ENCODE data around the gene DDAH2. TPM values are rescaled to one million over a fixed set of nuclear protein-coding genes. Genes with fewer than 3 reads are reported as not detected.

DDAH2 gene
- polyA plus RNA-seq, 3 donors: 189 to 234 (median 211) TPM

Other genes with a start within 250 kb of the DDAH2 start
- gene MICB, start 231.2 kb downstream of the DDAH2 start, polyA plus RNA-seq (ENCODE audit: insufficient read length in 3 of 3): 1 to 10 TPM; 1.4 to 1.9 (median 1.4) TPM
- gene MCCD1, start 200.3 kb downstream of the DDAH2 start, polyA plus RNA-seq (ENCODE audit: insufficient read length in 3 of 3): 10 to 100 TPM; 19.5 to 24.1 (median 21.9) TPM
- 100 to 1,000 TPM; 563 to 680 (median 632) TPM for gene DDX39B, start 187.3 kb downstream of the DDAH2 start, polyA plus RNA-seq (ENCODE audit: insufficient read length in 3 of 3)
- 10 to 100 TPM in 1 of 3 donors, 1 to 10 TPM in 2; 6.5 to 11.3 (median 7.5) TPM for gene ATP6V1G2, start 182.7 kb downstream of the DDAH2 start, polyA plus RNA-seq (ENCODE audit: insufficient read length in 3 of 3)
- gene NFKBIL1, start 181.7 kb downstream of the DDAH2 start, polyA plus RNA-seq (ENCODE audit: insufficient read length in 3 of 3): 10 to 100 TPM; 22.1 to 30.3 (median 26.5) TPM
- gene LTA, start 157.0 kb downstream of the DDAH2 start, polyA plus RNA-seq (ENCODE audit: insufficient read length in 3 of 3): under 1 TPM; 0.27 to 0.42 (median 0.30) TPM
- gene TNF, start 153.7 kb downstream of the DDAH2 start, polyA plus RNA-seq (ENCODE audit: insufficient read length in 3 of 3): under 1 TPM in 1 of 3 donors, not detected in 2; 0.19 TPM
- gene LTB, start 146.9 kb downstream of the DDAH2 start, polyA plus RNA-seq (ENCODE audit: insufficient read length in 3 of 3): 1 to 10 TPM; 1.8 to 2.7 (median 2.0) TPM
- 1 to 10 TPM; 5.0 to 6.7 (median 5.1) TPM for gene LST1, start 143.0 kb downstream of the DDAH2 start, polyA plus RNA-seq (ENCODE audit: insufficient read length in 3 of 3)
- gene NCR3, start 136.3 kb downstream of the DDAH2 start, polyA plus RNA-seq (ENCODE audit: insufficient read length in 3 of 3): under 1 TPM in 1 of 3 donors, not detected in 2; 0.43 TPM
- gene AIF1, start 114.1 kb downstream of the DDAH2 start, polyA plus RNA-seq (ENCODE audit: insufficient read length in 3 of 3): 10 to 100 TPM; 66.1 to 77.7 (median 74.7) TPM
- gene PRRC2A, start 108.6 kb downstream of the DDAH2 start, polyA plus RNA-seq (ENCODE audit: insufficient read length in 3 of 3): 100 to 1,000 TPM; 209 to 221 (median 210) TPM
- gene BAG6, start 76.6 kb downstream of the DDAH2 start, polyA plus RNA-seq (ENCODE audit: insufficient read length in 3 of 3): 100 to 1,000 TPM; 245 to 281 (median 259) TPM
- gene APOM, start 73.4 kb downstream of the DDAH2 start, polyA plus RNA-seq (ENCODE audit: insufficient read length in 3 of 3): 100 to 1,000 TPM; 109 to 116 (median 110) TPM
- 10 to 100 TPM; 19.6 to 24.4 (median 20.5) TPM for gene C6orf47, start 68.5 kb downstream of the DDAH2 start, polyA plus RNA-seq (ENCODE audit: insufficient read length in 3 of 3)
- 10 to 100 TPM; 26.2 to 33.9 (median 33.8) TPM for gene GPANK1, start 64.3 kb downstream of the DDAH2 start, polyA plus RNA-seq (ENCODE audit: insufficient read length in 3 of 3)
- 100 to 1,000 TPM; 227 to 252 (median 236) TPM for gene CSNK2B, start 63.2 kb downstream of the DDAH2 start, polyA plus RNA-seq (ENCODE audit: insufficient read length in 3 of 3)
- 10 to 100 TPM; 19.0 to 38.1 (median 35.1) TPM for gene LY6G5B, start 59.3 kb downstream of the DDAH2 start, polyA plus RNA-seq (ENCODE audit: insufficient read length in 3 of 3)
- gene LY6G5C, start 48.2 kb downstream of the DDAH2 start, polyA plus RNA-seq (ENCODE audit: insufficient read length in 3 of 3): 1 to 10 TPM; 2.6 to 4.3 (median 3.6) TPM
- 10 to 100 TPM; 63.2 to 68.7 (median 63.5) TPM for gene ABHD16A, start 26.0 kb downstream of the DDAH2 start, polyA plus RNA-seq (ENCODE audit: insufficient read length in 3 of 3)
- gene LY6G6F, start 22.4 kb downstream of the DDAH2 start, polyA plus RNA-seq (ENCODE audit: insufficient read length in 3 of 3): 1 to 10 TPM in 2 of 3 donors, under 1 TPM in 1; 0.43 to 1.0 (median 1.0) TPM
- not detected for gene LY6G6D, start 14.0 kb downstream of the DDAH2 start, polyA plus RNA-seq (ENCODE audit: insufficient read length in 3 of 3)
- gene LY6G6C, start 7.6 kb downstream of the DDAH2 start, polyA plus RNA-seq (ENCODE audit: insufficient read length in 3 of 3): under 1 TPM; 0.28 to 0.89 (median 0.69) TPM
- 1 to 10 TPM; 1.5 to 1.9 (median 1.7) TPM for gene MPIG6B, start 5.9 kb downstream of the DDAH2 start, polyA plus RNA-seq (ENCODE audit: insufficient read length in 3 of 3)
- gene CLIC1, start 7.2 kb upstream of the DDAH2 start, polyA plus RNA-seq (ENCODE audit: insufficient read length in 3 of 3): 100 to 1,000 TPM; 280 to 320 (median 296) TPM
- 10 to 100 TPM; 18.1 to 54.6 (median 52.1) TPM for gene MSH5, start 10.7 kb upstream of the DDAH2 start, polyA plus RNA-seq (ENCODE audit: insufficient read length in 3 of 3)
- 10 to 100 TPM in 2 of 3 donors, 1 to 10 TPM in 1; 5.6 to 13.8 (median 10.7) TPM for gene SAPCD1, start 33.4 kb upstream of the DDAH2 start, polyA plus RNA-seq (ENCODE audit: insufficient read length in 3 of 3)
- gene VWA7, start 48.0 kb upstream of the DDAH2 start, polyA plus RNA-seq (ENCODE audit: insufficient read length in 3 of 3): 10 to 100 TPM in 2 of 3 donors, 1 to 10 TPM in 1; 8.8 to 14.0 (median 13.1) TPM
- 10 to 100 TPM; 60.0 to 71.2 (median 65.2) TPM for gene VARS1, start 66.5 kb upstream of the DDAH2 start, polyA plus RNA-seq (ENCODE audit: insufficient read length in 3 of 3)
- 10 to 100 TPM; 79.4 to 84.0 (median 81.1) TPM for gene LSM2, start 77.7 kb upstream of the DDAH2 start, polyA plus RNA-seq (ENCODE audit: insufficient read length in 3 of 3)
- gene HSPA1L, start 86.0 kb upstream of the DDAH2 start, polyA plus RNA-seq (ENCODE audit: insufficient read length in 3 of 3): 1 to 10 TPM; 3.7 to 4.6 (median 3.8) TPM
- 100 to 1,000 TPM; 104 to 122 (median 112) TPM for gene HSPA1A, start 86.2 kb upstream of the DDAH2 start, polyA plus RNA-seq (ENCODE audit: insufficient read length in 3 of 3)
- gene HSPA1B, start 98.4 kb upstream of the DDAH2 start, polyA plus RNA-seq (ENCODE audit: insufficient read length in 3 of 3): 100 to 1,000 TPM; 125 to 178 (median 158) TPM
- 10 to 100 TPM; 78.1 to 85.5 (median 82.5) TPM for gene NEU1, start 133.5 kb upstream of the DDAH2 start, polyA plus RNA-seq (ENCODE audit: insufficient read length in 3 of 3)
- 10 to 100 TPM; 35.1 to 68.8 (median 66.9) TPM for gene SLC44A4, start 149.7 kb upstream of the DDAH2 start, polyA plus RNA-seq (ENCODE audit: insufficient read length in 3 of 3)
- gene EHMT2, start 168.4 kb upstream of the DDAH2 start, polyA plus RNA-seq (ENCODE audit: insufficient read length in 3 of 3): 100 to 1,000 TPM in 1 of 3 donors, 10 to 100 TPM in 2; 92.0 to 100 (median 98.1) TPM
- gene ZBTB12, start 172.8 kb upstream of the DDAH2 start, polyA plus RNA-seq (ENCODE audit: insufficient read length in 3 of 3): 10 to 100 TPM; 27.7 to 35.2 (median 29.6) TPM
- 1 to 10 TPM; 3.3 to 4.8 (median 4.5) TPM for gene C2, start 198.4 kb upstream of the DDAH2 start, polyA plus RNA-seq (ENCODE audit: insufficient read length in 3 of 3)
- 1 to 10 TPM; 4.3 to 8.4 (median 6.5) TPM for gene CFB, start 216.8 kb upstream of the DDAH2 start, polyA plus RNA-seq (ENCODE audit: insufficient read length in 3 of 3)
- gene NELFE, start 229.7 kb upstream of the DDAH2 start, polyA plus RNA-seq (ENCODE audit: insufficient read length in 3 of 3): 100 to 1,000 TPM in 1 of 3 donors, 10 to 100 TPM in 2; 95.7 to 107 (median 95.8) TPM
- 10 to 100 TPM; 49.2 to 54.8 (median 50.5) TPM for gene SKIC2, start 229.9 kb upstream of the DDAH2 start, polyA plus RNA-seq (ENCODE audit: insufficient read length in 3 of 3)
- 10 to 100 TPM; 33.8 to 37.2 (median 35.1) TPM for gene DXO, start 242.8 kb upstream of the DDAH2 start, polyA plus RNA-seq (ENCODE audit: insufficient read length in 3 of 3)